Stimulated activated CD4-positive, alpha-beta T cell treated with anti-CD3 and anti-CD28 coated beads, Interleukin-4, amount 100 ng/mL, for 24 hours (primary cell): ENCODE measurements around the gene GABRP.

Experiments used
- DNase-seq: peaks from one replicate; pipeline ENCODE4 v3.0.0-alpha.2; 2020

Gene GABRP

DNA sequence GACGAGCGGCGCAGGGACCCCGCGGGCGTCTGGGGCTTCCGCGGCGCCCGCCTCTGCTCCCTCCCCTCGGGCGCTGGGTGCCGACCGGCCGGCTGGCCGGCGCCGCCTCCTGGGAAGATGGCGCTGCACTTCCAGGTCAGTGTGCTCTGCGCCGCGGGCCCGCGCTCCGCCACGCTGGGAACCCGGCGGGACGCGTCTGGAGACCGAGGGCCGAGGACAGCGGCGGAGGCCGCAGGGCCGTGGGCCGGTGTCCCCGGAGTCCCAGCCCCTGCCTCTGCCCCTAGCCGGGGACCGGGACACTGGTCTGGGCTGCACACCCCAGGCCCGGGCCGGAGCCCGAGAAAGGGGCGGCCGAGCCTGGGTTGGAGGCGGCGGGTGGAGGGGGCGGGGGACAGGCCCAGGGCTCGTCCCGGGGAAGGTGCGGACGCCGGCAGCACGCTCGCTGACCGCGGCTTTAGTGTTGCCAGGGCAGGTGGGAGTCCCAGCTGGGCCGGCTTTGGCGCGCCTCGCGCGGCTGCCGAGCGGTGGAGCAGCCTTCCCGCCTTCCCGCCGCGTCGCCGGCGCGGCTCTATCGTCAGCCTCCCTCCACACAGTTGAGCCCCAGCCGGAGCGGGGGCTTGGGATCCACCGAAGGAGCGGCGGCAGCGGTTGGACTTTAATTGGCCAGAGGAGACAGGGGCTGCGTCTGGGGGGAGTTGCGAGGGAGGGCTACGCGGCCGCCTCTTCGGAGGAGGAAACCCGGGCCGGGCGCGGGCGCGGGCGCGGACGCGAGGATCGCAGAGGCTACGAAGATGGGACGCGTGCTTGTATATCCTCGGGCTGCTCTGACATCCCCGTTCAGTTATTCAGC is 78.6 kb downstream of the GABRP start, which contains the start of gene RANBP17:
Gene RANBP17 (plus strand): TSS at position 102 of the 850 bp plus-strand sequence.
- DNase-seq, result no peak

DNA sequence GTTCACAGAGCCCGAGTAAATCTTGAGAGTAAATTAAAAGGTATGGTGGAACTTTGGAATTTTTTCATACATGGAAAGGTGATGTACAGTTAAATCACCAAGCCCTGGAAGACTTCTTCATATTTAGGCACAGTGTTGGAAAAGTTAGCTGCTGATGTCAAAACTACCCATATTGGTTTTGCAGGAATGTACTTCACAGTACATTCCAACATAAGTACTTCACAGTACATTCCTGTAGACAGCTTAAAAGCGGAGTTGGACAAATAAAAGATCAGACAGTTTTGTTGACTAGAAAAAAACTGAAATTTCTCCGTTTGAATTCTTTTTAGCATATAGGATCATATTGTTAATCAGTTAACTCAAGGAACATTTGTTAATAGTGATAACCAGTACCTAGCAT is 80.1 kb downstream of the GABRP start:
- no peak for DNase-seq
